T-helper 1 cell (primary cell): Measurements from ENCODE around the gene ELSPBP1.
"Not testable (repeated sequence)": the region's sequence is repeated elsewhere in the genome, so short reads cannot be mapped to it uniquely, and the experiment has no call there.

Source experiments
- DNase-seq, 5 donors: peaks; one replicate each; pipeline ENCODE4 v3.0.0-alpha.2; 2012 to 2020

ELSPBP1 gene

GRCh38 chr19:48043675-48044258 is 49.3 kb downstream of the ELSPBP1 start, which contains the start of gene CABP5:
Gene CABP5 (minus strand): TSS chr19:48044079. CDS start chr19:48043922, 157 bp downstream.
- DNase-seq, result no peak

DNA sequence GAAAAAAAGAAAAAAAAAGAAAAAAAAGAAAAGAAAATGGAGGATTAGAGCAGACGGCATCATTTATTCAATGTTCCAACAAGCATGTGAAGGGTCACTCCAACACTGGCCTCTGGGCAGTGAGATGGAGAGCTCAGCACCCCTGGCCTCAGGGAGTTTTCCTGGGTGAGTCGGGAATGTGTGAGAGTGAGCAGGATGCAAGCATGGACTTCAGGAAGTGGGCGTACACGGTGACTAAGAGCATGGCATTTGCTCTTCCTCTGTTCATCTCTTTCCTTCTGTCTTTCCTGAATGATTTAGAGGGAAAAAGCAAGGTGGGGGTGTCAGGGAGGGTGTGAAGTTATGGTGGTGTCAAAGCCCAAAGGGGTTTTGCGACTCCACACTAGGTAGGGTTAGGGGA is 50.1 kb downstream of the ELSPBP1 start:
- DNase-seq, result no peak

DNA sequence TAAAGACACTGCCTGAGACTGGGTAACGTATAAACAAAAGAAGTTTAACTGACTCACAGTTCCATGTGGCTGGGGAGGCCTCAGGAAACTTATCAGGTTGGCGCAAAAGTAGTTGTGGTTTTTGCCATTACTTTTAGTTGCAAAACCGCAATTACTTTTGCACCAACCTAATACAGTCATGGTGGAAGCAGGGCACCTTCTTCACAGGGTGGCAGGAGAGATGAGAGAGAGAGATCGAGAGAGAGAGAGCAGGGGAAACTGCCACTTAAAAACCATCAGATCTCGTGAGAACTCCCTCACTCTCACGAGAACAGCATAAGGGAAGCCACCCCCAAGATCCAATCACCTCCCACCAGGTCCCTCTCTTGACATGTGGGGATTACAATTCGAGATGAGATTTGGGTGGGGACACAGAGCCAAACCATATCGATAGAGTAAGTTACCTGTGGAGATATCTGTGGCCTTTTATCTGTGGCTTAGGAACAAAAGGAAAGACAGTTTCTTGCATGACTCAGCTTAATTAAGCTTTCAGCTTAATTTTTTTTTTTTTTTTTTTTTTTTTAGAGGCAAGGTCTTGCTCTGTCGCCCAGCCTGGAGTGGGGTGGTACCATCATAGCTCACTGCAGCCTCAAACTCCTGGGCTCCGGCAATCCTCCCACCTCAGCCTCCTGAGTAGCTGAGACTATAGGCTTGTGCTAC is 57.1 kb downstream of the ELSPBP1 start:
- DNase-seq, result no peak

GRCh38 chr19:48053076-48053475 is 58.6 kb downstream of the ELSPBP1 start:
- no peak for DNase-seq

DNA sequence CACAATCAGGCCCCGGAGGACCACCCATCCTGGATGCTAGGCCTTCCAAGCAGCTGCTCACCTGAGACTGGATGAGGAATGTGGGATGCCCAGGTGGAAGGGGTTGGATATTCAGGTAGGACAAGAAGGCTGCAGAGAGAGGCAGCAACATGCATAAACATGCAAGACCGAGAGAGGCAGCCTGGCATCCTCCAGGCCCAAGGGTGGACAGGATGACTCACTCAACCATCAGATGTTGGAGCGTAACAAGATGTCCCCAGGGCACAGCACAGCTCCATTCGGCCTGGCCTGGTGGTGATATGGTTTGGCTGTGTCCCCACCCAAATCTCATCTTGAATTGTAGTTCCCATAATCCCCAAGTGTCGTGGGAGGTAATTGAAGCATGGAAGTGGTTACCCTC is 59.4 kb downstream of the ELSPBP1 start:
- DNase-seq, result no peak

GRCh38 chr19:48059331-48059730 is 64.9 kb downstream of the ELSPBP1 start:
- no peak for DNase-seq

DNA sequence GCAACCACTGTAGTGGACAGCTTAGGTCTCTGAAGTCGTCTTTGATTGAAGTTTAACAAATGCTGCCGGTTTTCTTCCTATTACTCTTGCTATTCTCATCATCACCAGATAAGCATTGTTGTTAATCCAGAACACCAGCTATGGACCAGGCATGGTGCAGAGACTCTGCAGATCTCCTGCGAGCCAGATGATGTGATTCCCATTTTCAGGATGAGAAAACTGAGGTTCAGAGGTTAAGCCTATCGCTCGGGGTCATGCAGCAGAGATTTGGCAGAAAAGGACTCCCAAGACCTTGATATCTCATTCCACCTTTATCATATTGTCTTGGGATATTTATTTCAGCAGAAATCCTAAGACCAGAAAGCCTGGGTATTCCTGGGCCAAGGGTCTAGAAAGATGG is 65.9 kb downstream of the ELSPBP1 start:
- no peak for DNase-seq

DNA sequence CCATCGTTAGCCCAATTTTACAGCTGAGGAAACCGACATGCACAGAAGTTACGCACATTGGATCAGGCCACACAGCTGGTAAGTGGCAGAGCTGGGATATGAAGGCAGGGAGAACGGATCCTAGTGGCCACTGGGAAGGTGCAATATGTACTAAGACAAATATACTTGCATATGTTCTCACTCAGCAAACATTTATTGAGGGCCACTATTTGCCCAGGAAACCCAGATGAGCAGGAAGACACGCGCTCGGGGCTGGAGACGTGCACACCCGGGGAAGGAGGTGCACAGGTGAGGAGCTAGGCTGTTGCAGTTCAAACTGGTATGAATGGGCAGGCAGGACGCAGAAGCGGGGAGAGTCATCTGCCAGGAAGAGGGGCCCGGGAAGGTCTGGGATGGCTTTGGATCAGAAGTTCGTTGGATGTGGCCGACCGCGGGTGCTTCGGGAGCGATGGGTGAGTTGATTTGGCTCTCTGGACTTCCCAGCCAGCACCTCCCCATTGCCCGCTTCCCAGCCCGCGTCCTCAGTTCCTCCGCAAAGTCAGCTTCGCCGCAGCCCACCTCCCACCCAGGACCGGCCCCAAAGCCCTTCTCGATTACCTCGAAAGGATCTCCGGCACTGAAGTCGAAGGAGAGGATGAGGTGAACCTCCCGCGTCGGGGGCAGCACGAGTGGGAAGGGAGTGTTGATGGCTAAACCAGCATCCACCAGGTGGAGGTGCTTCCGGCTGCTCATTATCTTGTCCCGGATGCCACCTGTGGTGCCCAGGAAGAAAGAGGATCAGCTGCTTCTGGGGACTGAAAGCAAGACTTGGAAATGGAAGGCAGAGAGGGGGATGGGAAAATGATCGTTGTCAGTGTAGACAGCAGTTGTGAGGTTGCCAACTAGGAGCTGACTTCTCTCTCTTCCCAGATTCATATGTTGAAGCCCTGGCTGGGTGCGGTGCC is 67.2 kb downstream of the ELSPBP1 start:
- DNase-seq, result no peak

- DNase-seq, result no peak
Measured at GRCh38 chr19:48064509-48064908, 70.1 kb downstream of the ELSPBP1 start.

DNA sequence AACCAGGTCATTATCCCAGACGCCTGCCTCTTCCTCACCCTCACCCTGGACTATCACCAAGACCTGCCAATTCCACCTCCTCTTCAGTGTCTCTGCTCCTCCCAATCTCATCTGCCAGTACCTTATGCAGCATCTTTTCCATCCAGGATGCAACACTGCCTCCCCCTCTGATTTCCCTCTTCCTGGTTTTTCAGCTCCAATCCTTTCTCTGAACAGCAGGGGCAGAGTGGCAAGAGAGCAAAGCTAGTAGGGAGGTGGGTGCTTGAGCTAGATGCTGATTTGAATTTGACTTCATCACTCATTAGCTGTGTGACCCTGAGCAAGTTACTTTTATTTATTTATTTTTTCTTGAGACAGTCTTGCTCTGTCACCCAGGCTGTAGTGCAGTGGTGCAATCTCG is 75.0 kb downstream of the ELSPBP1 start:
- no peak for DNase-seq

- not testable (repeated sequence) for DNase-seq
Measured at GRCh38 chr19:48070177-48070769, 75.8 kb downstream of the ELSPBP1 start.
